Liver (tissue), 3 donors: ENCODE results near the gene CFDP1.

ENCODE experiments used
- EGR1 ChIP-seq, 2 donors: IDR thresholded peaks; 2 replicates each; pipeline ENCODE4 v1.6.1; 2016 to 2018; ENCODE audit warnings: antibody characterized with exemption in 2 of 2, low read depth in 2 of 2
- TAF1 ChIP-seq: conservative IDR thresholded peaks from 2 replicates; pipeline ENCODE4 v1.6.1; 2016; ENCODE audit warnings: antibody characterized with exemption, mild to moderate bottlenecking
- TF ChIP-seq, protein P1 (sequence below): fragments of 150-350 bp; IDR thresholded peaks from 2 replicates; pipeline ENCODE4 v1.5.1; 2017; ENCODE audit warnings: improper control_type of control experiment, low read depth, low read length; ENCODE audit not compliant: missing input control
- TF ChIP-seq, protein P2 (sequence below): IDR thresholded peaks from 2 replicates; pipeline ENCODE4 v1.6.1; 2016; ENCODE audit warnings: antibody characterized with exemption, mild to moderate bottlenecking
- TF ChIP-seq, protein P3 (sequence below): IDR thresholded peaks from 2 replicates; pipeline ENCODE4 v1.6.1; 2016; ENCODE audit warnings: antibody characterized with exemption
- donor health status: healthy.
- donor health status: healthy.

DNA sequence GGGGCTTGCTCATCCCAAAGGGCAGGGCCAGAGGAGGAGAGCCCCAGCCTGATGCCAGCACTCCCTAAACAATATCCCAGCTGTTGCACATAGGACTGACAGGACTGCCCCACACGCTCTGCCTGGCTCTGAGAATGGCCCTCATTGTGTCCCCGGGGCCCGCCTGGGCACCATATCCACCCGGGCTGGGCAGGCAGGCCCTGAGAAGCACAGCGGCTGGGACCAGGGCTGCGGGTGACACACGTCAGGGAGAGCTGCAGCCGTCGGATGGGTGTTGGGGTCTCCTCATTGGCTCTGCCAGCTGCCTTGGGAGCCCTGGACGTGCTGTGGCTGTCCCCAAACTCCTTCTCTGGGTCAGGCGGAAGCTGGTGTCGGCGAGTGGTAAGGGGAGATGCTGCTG, 186.1 kb downstream of the CFDP1 start:
- TF ChIP-seq, protein P1, sequence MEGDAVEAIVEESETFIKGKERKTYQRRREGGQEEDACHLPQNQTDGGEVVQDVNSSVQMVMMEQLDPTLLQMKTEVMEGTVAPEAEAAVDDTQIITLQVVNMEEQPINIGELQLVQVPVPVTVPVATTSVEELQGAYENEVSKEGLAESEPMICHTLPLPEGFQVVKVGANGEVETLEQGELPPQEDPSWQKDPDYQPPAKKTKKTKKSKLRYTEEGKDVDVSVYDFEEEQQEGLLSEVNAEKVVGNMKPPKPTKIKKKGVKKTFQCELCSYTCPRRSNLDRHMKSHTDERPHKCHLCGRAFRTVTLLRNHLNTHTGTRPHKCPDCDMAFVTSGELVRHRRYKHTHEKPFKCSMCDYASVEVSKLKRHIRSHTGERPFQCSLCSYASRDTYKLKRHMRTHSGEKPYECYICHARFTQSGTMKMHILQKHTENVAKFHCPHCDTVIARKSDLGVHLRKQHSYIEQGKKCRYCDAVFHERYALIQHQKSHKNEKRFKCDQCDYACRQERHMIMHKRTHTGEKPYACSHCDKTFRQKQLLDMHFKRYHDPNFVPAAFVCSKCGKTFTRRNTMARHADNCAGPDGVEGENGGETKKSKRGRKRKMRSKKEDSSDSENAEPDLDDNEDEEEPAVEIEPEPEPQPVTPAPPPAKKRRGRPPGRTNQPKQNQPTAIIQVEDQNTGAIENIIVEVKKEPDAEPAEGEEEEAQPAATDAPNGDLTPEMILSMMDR, result no peak
- no peak for TF ChIP-seq TAF1
- TF ChIP-seq, protein P2, sequence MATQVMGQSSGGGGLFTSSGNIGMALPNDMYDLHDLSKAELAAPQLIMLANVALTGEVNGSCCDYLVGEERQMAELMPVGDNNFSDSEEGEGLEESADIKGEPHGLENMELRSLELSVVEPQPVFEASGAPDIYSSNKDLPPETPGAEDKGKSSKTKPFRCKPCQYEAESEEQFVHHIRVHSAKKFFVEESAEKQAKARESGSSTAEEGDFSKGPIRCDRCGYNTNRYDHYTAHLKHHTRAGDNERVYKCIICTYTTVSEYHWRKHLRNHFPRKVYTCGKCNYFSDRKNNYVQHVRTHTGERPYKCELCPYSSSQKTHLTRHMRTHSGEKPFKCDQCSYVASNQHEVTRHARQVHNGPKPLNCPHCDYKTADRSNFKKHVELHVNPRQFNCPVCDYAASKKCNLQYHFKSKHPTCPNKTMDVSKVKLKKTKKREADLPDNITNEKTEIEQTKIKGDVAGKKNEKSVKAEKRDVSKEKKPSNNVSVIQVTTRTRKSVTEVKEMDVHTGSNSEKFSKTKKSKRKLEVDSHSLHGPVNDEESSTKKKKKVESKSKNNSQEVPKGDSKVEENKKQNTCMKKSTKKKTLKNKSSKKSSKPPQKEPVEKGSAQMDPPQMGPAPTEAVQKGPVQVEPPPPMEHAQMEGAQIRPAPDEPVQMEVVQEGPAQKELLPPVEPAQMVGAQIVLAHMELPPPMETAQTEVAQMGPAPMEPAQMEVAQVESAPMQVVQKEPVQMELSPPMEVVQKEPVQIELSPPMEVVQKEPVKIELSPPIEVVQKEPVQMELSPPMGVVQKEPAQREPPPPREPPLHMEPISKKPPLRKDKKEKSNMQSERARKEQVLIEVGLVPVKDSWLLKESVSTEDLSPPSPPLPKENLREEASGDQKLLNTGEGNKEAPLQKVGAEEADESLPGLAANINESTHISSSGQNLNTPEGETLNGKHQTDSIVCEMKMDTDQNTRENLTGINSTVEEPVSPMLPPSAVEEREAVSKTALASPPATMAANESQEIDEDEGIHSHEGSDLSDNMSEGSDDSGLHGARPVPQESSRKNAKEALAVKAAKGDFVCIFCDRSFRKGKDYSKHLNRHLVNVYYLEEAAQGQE, result no peak
- no peak for TF ChIP-seq EGR1 (IDR thresholded peaks at IDR 0.05; ENCODE audit: low read depth in 2 of 2)
- TF ChIP-seq, protein P3, sequence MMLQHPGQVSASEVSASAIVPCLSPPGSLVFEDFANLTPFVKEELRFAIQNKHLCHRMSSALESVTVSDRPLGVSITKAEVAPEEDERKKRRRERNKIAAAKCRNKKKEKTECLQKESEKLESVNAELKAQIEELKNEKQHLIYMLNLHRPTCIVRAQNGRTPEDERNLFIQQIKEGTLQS, result no peak
